Uterus (tissue), 4 donors: ENCODE measurements around the gene TMOD4. TPM values are rescaled to one million over a fixed set of nuclear protein-coding genes. Genes with fewer than 3 reads are reported as not detected.
"Not testable (repeated sequence)": the region's sequence is repeated elsewhere in the genome, so short reads cannot be mapped to it uniquely, and the experiment has no call there.

Experiments
- DNase-seq, 2 donors: peaks; one replicate each; pipeline ENCODE4 v3.0.0-alpha.2; 2019 to 2020
- H3K27ac ChIP-seq, 2 donors: fragments of 200-600 bp; sonication (generic); 1 replicate in 1 of 2; 2 replicates in 1 of 2; pipeline ENCODE4 v1.5.1; 2016 to 2018
- H3K27me3 ChIP-seq, 2 donors: fragments of 200-600 bp; sonication (generic); one replicate each; pipeline ENCODE4 v1.5.1; 2018 to 2019; ENCODE audit warnings: control low read depth in 1 of 2
- H3K36me3 ChIP-seq, 2 donors: fragments of 200-600 bp; sonication (generic); one replicate each; pipeline ENCODE4 v1.5.1; 2019; ENCODE audit warnings: control low read depth in 1 of 2
- H3K4me1 ChIP-seq, 2 donors: fragments of 200-600 bp; sonication (generic); one replicate each; pipeline ENCODE4 v1.5.1; 2018 to 2019; ENCODE audit warnings: control low read depth in 1 of 2
- H3K4me3 ChIP-seq, 2 donors: fragments of 200-600 bp; sonication (generic); 1 replicate in 1 of 2; 2 replicates in 1 of 2; pipeline ENCODE4 v1.5.1; 2018 to 2019; ENCODE audit warnings: mild to moderate bottlenecking in 1 of 2
- H3K9me3 ChIP-seq, 2 donors: fragments of 200-600 bp; sonication (generic); one replicate each; pipeline ENCODE4 v1.5.1; 2019; ENCODE audit warnings: control low read depth in 1 of 2
- CTCF ChIP-seq, 4 experiments: fragments of 200-600 bp in 2 of 4; fragments of 450-650 bp in 2 of 4; sonication (generic) in 2 of 4; IDR thresholded peaks; one replicate each; pipeline ENCODE4 v1.5.1; 2016 to 2019; ENCODE audit warnings: antibody characterized with exemption in 4 of 4, mild to moderate bottlenecking in 2 of 4, moderate library complexity in 1 of 4
- POLR2A ChIP-seq, 2 donors: fragments of 450-650 bp; IDR thresholded peaks; one replicate each; pipeline ENCODE4 v1.6.1; 2016; ENCODE audit warnings: antibody characterized with exemption in 2 of 2, mild to moderate bottlenecking in 1 of 2, moderate library complexity in 1 of 2
- intact Hi-C: fragments of 100-400 bp; cut with DNase I; formaldehyde crosslinking; loops from one replicate; pipeline ENCODE4 v1.15.1; 2023; ENCODE audit warnings: low total_unique reads
- total RNA-seq, 4 donors: library from RNA; depleted of rRNA in 3 of 4; stranded (reverse); fragments of >200 nt in 3 of 4; gene quantifications; one replicate each; pipeline versions ENCODE4 v1.1.0 to v1.2.4, GENCODE V29; 2014 to 2023
- donor health status: DM: yes; HTN: yes; CAD: no.

The TMOD4 gene
- total RNA-seq, 4 donors from 2014 or later = 0.26 TPM; not detected in 3

DNA sequence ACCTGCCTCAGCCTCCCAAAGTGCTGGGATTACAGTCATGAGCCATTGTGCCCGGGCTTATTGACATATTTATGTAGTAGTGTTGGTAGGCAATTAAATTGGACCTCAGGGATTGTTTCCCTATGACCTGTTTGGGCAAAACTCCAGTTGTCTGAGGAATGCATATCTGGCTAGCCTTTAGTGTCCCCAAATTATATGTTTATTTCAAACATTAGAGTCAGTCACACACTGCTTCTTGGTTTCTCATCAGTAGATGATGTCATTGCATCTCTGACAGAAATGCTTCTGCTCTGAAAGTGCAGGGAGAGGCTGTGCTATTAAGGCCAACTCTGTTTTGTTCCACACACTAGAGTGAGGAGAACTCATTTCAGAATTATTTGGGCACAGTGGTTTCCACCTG lies 35.0 kb upstream of the TMOD4 start:
- DNase-seq = no peak
- no peaks in the 10 kb centered on the region for H3K4me1 ChIP-seq
- intact Hi-C loops = no loop called here
- H3K4me3 ChIP-seq = no peak overlapping the region
- H3K9me3 ChIP-seq = no peaks in the 10 kb centered on the region
- no peaks in the 10 kb centered on the region for H3K27me3 ChIP-seq
- H3K27ac ChIP-seq = no peak overlapping the region
- no peak for TF ChIP-seq CTCF (IDR thresholded peaks at IDR 0.05)
- no peak for TF ChIP-seq POLR2A (IDR thresholded peaks at IDR 0.05)
- H3K36me3 ChIP-seq = no peaks in the 10 kb centered on the region

DNA sequence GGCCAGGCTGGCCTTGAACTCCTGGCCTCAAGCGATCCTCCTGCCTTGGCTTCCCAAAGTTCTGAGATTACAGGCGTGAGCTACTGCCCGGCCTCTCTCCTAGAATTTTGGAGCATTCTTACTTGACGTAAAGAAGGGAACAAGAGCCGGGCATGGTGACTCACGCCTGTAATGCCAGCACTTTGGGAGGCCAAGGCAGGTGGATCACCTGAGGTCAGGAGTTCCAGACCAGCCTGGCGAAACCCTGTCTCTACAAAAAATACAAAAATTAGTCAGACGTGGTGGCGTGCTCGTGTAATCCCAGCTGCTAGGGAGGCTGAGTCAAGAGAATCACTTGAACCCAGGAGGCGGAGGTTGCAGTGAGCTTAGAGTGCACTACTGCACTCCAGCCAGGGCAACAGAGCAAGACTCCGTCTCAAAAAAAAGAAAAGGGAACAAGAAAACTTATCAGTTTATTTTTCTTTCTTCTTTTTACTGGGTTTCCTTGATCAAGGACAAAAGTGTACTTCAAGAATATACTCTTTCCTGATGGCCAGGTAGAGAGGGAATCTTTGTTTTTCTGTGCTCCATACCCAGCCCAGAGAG lies 29.7 kb upstream of the TMOD4 start:
- H3K27me3 ChIP-seq, DNase-seq, intact Hi-C loops, H3K4me1 ChIP-seq, H3K4me3 ChIP-seq, H3K36me3 ChIP-seq, H3K9me3 ChIP-seq, H3K27ac ChIP-seq: not testable (repeated sequence)

DNA sequence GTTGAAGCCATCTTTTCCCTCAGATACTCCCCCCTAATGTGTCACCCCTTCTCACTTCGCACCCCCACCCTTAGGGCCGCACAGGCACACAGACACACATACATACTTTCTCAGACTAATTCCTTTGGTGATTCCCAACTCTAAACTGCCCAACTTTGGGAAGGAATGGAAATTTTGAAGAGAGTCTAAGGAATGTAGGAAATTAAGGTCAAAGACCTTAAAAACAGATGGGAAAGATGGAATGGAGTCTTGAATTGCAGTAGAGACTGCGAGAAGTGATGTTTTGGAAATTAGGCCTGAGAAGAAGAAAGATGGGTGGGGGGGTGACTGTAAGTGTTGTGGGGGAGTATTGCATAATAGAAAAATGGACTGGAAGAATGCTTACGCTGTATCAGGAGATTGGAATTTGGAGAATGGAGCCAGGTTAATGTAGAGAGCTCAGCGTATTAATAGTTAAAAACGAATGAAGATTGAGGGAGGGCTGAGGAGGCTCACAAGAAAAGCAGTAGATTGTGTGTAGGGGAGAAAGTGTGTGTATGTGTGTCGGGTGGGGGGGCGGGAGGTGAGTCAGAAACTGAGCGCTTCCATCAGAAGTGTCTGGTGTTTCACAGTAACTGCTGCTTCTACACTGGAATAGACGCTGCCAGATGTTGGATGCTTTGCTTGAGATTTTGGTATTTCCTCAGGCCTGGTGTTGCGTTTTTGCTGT lies 24.2 kb upstream of the TMOD4 start:
- TF ChIP-seq POLR2A (IDR thresholded peaks at IDR 0.05) = no peak
- TF ChIP-seq CTCF (IDR thresholded peaks at IDR 0.05) = no peak
- no peaks in the 10 kb centered on the region for H3K9me3 ChIP-seq
- H3K4me3 ChIP-seq = peak overlapping the region; percentile 69 to 75
- DNase-seq = peak in 1 of 2 donors; percentile 57
- no peaks in the 10 kb centered on the region for H3K36me3 ChIP-seq
- H3K27me3 ChIP-seq = no peaks in the 10 kb centered on the region
- H3K4me1 ChIP-seq = peaks cover 0 to 9% of the 10 kb centered on the region in 2 donors
- peak overlapping the region; percentile 88 to 92 for H3K27ac ChIP-seq
- intact Hi-C loops = loop anchor here (10.0 kb wide), 1 partner anchor 55 kb away; the partner anchor contains the start of gene PSMD4

DNA sequence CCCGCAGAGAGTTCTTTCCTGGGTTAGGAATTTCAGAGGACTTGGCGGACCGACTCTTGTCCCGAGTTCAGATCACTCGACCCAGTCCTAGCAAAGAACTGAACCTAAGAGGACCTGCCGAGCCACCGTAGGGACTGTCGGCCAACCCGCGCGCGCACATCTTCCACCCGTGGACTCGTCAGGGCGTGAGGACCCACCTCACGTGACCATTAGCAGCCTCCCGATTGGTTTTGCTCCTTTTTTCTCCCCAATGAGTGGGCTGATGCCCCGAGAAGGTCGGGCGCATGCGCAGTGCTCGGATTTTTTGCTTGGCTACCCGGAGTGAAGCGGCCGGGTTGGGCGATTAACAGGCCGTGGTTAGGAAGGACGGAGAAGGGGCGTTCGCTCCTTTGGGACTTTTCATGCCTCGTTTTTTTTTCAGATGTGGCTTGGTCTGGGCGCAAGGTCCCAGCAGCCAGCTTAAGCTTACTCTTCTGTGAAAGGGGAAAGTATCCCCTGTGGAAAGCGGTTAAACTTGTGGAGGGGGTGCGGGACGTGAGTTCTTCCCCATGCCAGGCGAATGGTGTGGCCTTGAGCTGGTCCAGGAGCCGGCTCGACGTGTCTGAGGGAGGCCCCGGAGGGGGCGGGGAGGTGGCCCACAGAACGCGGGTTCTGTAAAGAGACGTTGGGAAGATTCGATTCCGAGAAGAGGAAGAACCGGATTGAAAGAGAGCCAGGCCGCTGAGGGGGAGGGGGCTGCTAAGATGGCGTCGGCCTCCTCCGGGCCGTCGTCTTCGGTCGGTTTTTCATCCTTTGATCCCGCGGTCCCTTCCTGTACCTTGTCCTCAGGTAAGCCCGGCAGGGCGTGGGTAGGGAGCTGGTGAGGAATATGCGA lies 22.7 kb upstream of the TMOD4 start, which contains the start of gene PIP5K1A:
TSS of gene PIP5K1A (plus strand) at position 299 of the 874 bp plus-strand sequence. CDS start at position 744, 445 bp downstream.
- Histone ChIP-seq H3K4me1 (peaks cover 0 to 9% of the 10 kb centered on the region in 2 donors), H3K4me3 (peak within 1 kb of the TSS; percentile 69 to 75), H3K36me3 (no peaks in the 10 kb centered on the region), H3K9me3 (no peaks in the 10 kb centered on the region), H3K27ac (peak within 1 kb of the TSS; percentile 88 to 92), H3K27me3 (no peaks in the 10 kb centered on the region)
- intact Hi-C loops = loop anchor here (10.0 kb wide), 1 partner anchor 56 kb away; the partner anchor contains the start of gene PSMD4
- DNase-seq = peak; percentile 97 to 99
- TF ChIP-seq POLR2A (IDR thresholded peaks at IDR 0.05) (peak; percentile 74 to 77), CTCF (IDR thresholded peaks at IDR 0.05) (peak in 1 of 4 experiments; percentile 18)

- Histone ChIP-seq H3K27me3 (no peaks in the 10 kb centered on the region), H3K9me3 (no peaks in the 10 kb centered on the region), H3K4me1 (peaks cover 0 to 9% of the 10 kb centered on the region in 2 donors), H3K27ac (peak overlapping the region; percentile 88 to 92), H3K36me3 (no peaks in the 10 kb centered on the region), H3K4me3 (peak overlapping the region; percentile 69 to 75)
- no peak for DNase-seq
- intact Hi-C loops = loop anchor here (10.0 kb wide), 1 partner anchor 57 kb away; the partner anchor contains the start of gene PSMD4
- TF ChIP-seq POLR2A (IDR thresholded peaks at IDR 0.05) = no peak
- TF ChIP-seq CTCF (IDR thresholded peaks at IDR 0.05) = no peak
Observed at GRCh38 chr1:151197863-151198253, 22.1 kb upstream of the TMOD4 start.
